Muscle of leg (tissue), 11 donors: ENCODE data around the gene PAPPA. TPM values are rescaled to one million over a fixed set of nuclear protein-coding genes. Genes with fewer than 3 reads are reported as not detected.

Experiments
- DNase-seq: peaks from one replicate; pipeline ENCODE4 v3.0.0; 2013
- H3K27ac ChIP-seq: one replicate; pipeline ENCODE4 v1.5.1; 2013; ENCODE audit warnings: mild to moderate bottlenecking, low read length, control low read depth
- H3K27me3 ChIP-seq: one replicate; pipeline ENCODE4 v1.6.1; 2013; ENCODE audit warnings: low read length; ENCODE audit not compliant: control insufficient read depth, insufficient read depth
- H3K36me3 ChIP-seq: one replicate; pipeline ENCODE4 v1.6.1; 2013; ENCODE audit warnings: low read length; ENCODE audit not compliant: control insufficient read depth, insufficient read depth
- H3K4me1 ChIP-seq: one replicate; pipeline ENCODE4 v1.6.1; 2013; ENCODE audit warnings: low read length; ENCODE audit not compliant: control insufficient read depth, insufficient read depth
- H3K4me3 ChIP-seq: one replicate; pipeline ENCODE4 v1.5.1; 2013; ENCODE audit warnings: low read length, control low read depth
- H3K9me3 ChIP-seq: replicated peaks from 2 replicates; pipeline ENCODE4 v1.6.1; 2013; ENCODE audit warnings: low read depth, low read length; ENCODE audit not compliant: control insufficient read depth
- WGBS: methylation state at CpG from one replicate; pipeline ENCODE4 v1.1.5; 2013; ENCODE audit warnings: missing lambda C conversion rate; ENCODE audit not compliant: insufficient coverage; 5-methylcytosine and 5-hydroxymethylcytosine counted together
- polyA plus RNA-seq, 8 donors: library from polyadenylated mRNA; unstranded; fragments of 120-200 nt; gene quantifications; one replicate each; pipeline versions ENCODE4 v1.2.1 to v1.2.3, GENCODE V29; 2013; ENCODE audit warnings: inconsistent platforms in 1 of 8, low replicate concordance in 1 of 8; ENCODE audit not compliant: insufficient read length in 8 of 8, insufficient read depth in 1 of 8
- total RNA-seq: library from RNA; stranded (reverse); fragments of 120-200 nt; gene quantifications from one replicate; pipeline ENCODE4 v1.2.4, GENCODE V29; 2013

Gene PAPPA
- total and polyA plus RNA-seq, 9 donors: 0.34 to 2.1 (median 0.92) TPM

DNA sequence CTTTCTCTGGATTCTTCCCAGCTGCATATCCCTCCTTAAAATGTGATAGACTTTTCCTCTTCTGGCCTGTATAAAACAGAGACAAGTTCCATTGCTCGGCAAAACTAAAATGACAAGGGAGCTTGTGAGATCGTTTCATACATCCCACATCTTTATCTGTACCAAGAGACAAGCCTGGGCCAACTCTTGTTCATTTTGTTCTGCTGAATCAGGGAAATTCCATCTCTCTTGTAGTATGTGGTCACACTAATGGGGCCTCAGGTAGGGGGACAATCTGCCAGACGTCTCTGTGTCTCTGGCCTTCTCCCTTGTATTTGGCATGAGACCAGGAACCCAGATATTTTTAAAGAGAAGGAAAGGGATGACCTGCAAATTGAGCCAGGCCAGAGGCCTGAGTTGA, 18.6 kb upstream of the PAPPA start:
- H3K36me3 ChIP-seq: no peaks in the 10 kb centered on the region
- WGBS: no CpG with 5 or more reads among the region's 3 CpGs
- no peaks in the 10 kb centered on the region for H3K4me1 ChIP-seq
- no peak overlapping the region for H3K27ac ChIP-seq
- DNase-seq: peak; percentile 36
- no peaks in the 10 kb centered on the region for H3K27me3 ChIP-seq
- H3K4me3 ChIP-seq: no peak overlapping the region
- no peaks in the 10 kb centered on the region for H3K9me3 ChIP-seq

DNA sequence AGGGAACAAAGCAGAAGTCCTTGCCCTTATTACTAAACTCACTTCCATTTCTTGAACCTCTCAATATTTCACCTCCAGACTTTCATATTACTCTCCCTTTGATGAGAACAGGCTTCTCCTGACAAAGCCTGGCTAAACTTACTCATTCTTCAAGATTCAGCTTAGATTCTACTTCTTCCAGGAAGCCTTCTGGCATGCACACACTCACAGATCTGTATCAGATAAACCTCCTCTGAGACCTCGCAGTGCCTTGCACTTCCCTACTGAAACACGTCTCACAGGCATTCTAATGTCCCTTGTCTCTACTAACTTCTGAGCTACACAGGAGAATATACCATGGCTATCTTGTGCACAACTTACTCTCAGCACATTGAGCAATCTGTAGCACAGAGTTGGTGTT, 16.6 kb upstream of the PAPPA start:
- no peaks in the 10 kb centered on the region for H3K9me3 ChIP-seq
- no peaks in the 10 kb centered on the region for H3K36me3 ChIP-seq
- no peaks in the 10 kb centered on the region for H3K27me3 ChIP-seq
- H3K27ac ChIP-seq: no peak overlapping the region
- no peaks in the 10 kb centered on the region for H3K4me1 ChIP-seq
- DNase-seq: no peak
- no peak overlapping the region for H3K4me3 ChIP-seq
- WGBS: 100% methylated on average over 1 of the region's 2 CpGs

DNA sequence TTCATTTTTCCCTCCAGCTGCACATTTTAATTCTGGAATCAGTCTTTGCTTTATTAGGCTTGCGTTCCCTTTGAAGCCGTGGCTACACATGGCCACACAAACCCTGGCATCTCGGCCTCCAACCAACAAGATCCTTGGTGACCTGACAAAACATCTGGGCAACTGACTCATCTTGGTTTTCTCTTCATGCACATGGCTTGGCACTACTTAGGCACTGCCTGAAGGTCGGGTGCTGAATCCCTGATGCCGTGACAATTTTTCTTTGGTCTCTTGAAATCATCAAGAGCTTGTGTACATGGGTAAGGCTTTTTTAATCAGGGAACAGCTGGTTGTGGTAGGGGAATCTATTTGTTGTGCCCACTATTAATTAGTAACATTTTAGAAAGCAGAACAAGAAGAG, 16.0 kb upstream of the PAPPA start:
- no peaks in the 10 kb centered on the region for H3K36me3 ChIP-seq
- H3K27me3 ChIP-seq: no peaks in the 10 kb centered on the region
- DNase-seq: no peak
- H3K4me3 ChIP-seq: no peak overlapping the region
- H3K4me1 ChIP-seq: no peaks in the 10 kb centered on the region
- H3K27ac ChIP-seq: no peak overlapping the region
- no peaks in the 10 kb centered on the region for H3K9me3 ChIP-seq
- 84% methylated on average over 4 of the region's 5 CpGs for WGBS

DNA sequence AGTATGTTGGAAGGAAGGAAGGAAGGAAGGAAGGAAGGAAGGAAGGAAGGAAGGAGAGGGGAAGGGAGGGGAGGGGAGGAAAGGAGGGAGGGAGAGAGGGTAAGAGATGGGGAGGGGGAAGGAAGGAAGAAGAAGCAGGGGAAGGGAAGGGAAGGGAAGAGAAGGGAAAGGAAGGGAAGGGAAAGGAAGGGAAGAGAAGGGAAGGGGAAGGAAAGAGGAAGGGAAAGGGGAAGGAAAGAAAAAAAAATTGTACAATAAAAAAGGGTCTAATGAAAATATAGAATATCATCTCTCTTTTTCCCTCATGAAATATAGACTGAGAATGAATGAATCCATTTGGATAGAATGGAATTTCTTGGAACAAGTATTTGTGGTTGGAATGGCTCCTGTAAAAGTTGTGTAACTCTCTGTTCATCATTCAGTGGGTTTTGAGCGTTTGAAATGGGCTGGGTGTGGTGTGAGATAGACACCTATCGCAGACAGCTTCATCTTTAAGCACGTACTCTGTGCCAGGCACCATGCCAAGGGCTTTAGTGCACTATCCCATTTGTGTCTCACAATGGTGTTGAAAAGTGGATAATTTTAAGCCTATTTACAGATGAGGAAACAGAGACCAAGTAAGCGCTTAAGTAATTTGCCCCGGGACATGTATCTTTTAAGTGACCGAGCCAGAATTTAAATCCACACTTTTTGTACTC, 11.6 kb upstream of the PAPPA start:
- 68% methylated on average over 5 of the region's 6 CpGs for WGBS
- no peaks in the 10 kb centered on the region for H3K9me3 ChIP-seq

DNA sequence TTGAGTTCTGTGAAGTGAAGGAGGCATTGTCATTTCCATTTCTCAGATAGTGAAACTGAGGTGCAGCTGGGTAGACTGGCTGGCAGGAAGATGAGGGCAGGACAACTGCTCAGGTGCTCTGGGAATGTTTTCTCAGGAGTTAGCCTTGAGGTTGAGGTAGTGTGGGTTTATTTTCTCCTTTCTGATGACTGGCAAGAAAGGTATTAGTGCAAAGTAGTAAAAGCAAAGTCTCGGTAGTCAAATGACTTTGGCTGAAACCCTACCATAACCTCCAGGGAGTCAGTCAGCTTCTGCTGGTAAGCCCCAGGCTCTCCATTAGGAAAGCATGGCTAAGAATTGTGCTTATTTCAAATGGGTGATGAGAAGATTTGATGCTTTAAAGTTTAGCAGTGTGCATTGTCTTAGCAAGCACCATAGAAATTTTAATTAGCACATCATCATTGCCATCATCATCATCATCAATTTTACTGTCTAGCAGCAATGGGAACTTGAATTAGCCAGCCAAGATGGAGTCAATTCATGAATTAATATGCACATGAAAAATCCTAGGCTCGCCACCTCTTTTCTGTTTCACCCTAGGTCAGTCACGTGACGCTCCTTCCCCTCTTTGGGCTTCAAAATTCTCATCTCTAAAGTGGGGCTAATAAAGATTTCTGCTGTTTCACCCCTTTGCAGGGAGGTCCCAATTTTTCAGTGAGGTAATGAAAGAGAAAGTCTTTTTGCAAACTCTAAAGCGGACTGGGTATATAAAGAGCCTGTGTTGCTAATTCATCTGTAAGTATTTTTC, 10.7 kb upstream of the PAPPA start:
- Histone ChIP-seq H3K9me3 (no peaks in the 10 kb centered on the region), H3K4me3 (no peak overlapping the region), H3K36me3 (no peaks in the 10 kb centered on the region), H3K27ac (no peak overlapping the region), H3K4me1 (no peaks in the 10 kb centered on the region), H3K27me3 (no peaks in the 10 kb centered on the region)
- WGBS: 62% methylated on average over 3 of the region's 5 CpGs
- no peak for DNase-seq

More for the DNA sequence above, 11.6 kb upstream of the PAPPA start:
- H3K36me3 ChIP-seq: no peaks in the 10 kb centered on the region
- H3K4me1 ChIP-seq: no peaks in the 10 kb centered on the region
- H3K4me3 ChIP-seq: no peak overlapping the region
- H3K27ac ChIP-seq: no peak overlapping the region
- H3K27me3 ChIP-seq: no peaks in the 10 kb centered on the region
- DNase-seq: no peak

DNA sequence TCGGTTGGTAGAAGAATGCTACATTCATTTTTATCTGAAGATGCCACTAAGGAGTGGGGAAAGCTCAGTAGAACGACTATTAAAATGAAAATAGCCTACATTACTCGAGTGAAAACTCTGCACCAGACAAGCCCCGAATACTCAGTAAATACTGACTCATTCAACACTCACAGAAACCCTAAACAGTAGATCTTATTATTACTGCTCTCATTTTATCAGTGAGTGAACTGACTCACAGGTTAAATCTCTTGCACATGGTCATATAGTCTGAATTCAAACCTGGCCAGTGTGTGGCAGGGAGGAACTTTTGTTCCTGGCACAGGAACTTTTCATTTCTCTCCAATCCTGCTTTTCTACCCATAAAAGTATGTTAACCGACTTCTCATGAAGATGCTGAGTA, 9.6 kb upstream of the PAPPA start:
- DNase-seq: no peak
- no peaks in the 10 kb centered on the region for H3K27me3 ChIP-seq
- no peaks in the 10 kb centered on the region for H3K9me3 ChIP-seq
- 75% methylated on average over 2 of the region's 5 CpGs for WGBS
- no peaks in the 10 kb centered on the region for H3K4me1 ChIP-seq
- H3K36me3 ChIP-seq: no peaks in the 10 kb centered on the region
- no peak overlapping the region for H3K27ac ChIP-seq
- no peak overlapping the region for H3K4me3 ChIP-seq

DNA sequence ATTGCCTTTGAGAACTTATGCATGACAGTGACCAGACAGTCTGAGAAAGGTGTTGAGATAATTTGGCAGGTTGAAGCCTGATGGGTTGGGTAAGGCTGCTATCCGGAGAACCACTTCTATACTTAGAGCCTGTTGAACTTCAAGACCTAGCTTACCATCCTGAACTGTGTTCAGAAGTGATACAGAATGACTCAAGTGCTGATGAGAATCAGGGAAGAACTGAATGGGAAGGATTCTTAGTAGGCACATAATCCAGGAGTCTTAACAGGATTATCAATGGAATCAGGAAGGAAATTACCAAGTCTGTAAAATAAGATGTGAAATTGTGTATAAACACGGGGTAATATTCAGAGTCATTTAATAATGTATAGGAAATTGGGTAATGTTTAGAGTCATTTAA, 9.0 kb upstream of the PAPPA start:
- no peak for DNase-seq
- Histone ChIP-seq H3K4me3 (no peak overlapping the region), H3K36me3 (no peaks in the 10 kb centered on the region), H3K4me1 (no peaks in the 10 kb centered on the region), H3K27ac (no peak overlapping the region), H3K27me3 (no peaks in the 10 kb centered on the region), H3K9me3 (no peaks in the 10 kb centered on the region)
- WGBS: no CpG with 5 or more reads among the region's 2 CpGs

DNA sequence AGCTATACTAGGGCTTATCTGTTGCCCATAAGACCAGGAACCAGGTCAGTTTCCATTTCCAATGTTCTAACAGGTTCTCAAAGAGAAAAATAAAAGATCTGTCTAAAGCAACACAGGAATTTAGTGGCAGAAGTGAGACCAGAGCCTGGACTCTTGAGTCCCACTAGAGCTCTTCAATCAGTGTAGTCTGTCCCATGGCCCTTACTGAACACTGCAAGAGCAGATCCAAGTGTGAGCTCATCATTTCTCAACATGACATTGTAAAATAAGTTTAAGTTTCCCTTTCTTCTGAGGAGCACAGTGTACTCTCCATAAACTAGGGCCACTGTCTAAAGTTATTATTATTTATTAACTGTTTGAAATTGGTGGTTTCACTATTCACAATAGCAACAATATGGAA, 8.6 kb upstream of the PAPPA start:
- Histone ChIP-seq H3K27ac (no peak overlapping the region), H3K27me3 (no peaks in the 10 kb centered on the region), H3K9me3 (no peaks in the 10 kb centered on the region), H3K36me3 (no peaks in the 10 kb centered on the region), H3K4me3 (no peak overlapping the region), H3K4me1 (no peaks in the 10 kb centered on the region)
- no peak for DNase-seq

DNA sequence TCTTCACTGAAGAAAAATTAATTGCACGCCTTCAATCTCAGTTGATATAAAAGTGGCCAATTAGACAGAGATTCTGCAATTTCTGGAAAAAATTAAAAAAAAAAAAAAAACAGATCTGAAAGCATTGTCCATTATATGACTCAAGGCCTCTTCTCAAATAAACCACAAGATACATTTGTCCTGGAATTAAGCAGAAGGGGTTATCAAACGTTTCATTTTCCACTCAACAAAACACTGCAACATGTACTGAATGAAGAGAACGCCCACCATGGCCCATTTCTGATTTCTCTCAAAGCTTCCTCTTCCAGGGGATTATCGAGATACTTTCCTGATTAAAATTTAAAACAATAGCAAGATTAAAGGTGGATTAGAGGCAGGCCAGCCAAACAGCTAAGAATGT, 5.8 kb upstream of the PAPPA start:
- H3K4me1 ChIP-seq: no peaks in the 10 kb centered on the region
- no peak for DNase-seq
- no peaks in the 10 kb centered on the region for H3K9me3 ChIP-seq
- H3K27me3 ChIP-seq: no peaks in the 10 kb centered on the region
- H3K27ac ChIP-seq: no peak overlapping the region
- no peaks in the 10 kb centered on the region for H3K36me3 ChIP-seq
- H3K4me3 ChIP-seq: no peak overlapping the region
- WGBS: no CpG with 5 or more reads among the region's 4 CpGs

DNA sequence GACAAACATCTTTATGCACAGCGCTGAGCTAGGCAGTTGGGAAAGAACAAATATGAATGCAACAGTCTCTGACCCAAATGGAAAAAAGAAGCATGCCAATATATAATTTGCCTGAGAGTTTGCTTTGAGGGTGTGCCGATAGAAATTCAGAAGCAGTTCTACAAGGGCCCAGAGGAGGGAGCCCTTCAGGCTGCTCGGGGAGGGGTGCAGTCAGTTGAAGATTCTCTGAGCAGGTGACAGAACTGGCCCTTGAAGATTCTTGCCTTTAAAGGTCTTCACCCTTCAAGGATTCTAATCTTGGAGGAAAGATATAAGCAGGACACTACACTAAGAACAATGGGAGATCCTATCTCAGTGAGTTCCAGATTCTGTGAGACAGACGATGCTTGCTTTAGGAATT, 3.7 kb upstream of the PAPPA start:
- Histone ChIP-seq H3K36me3 (no peaks in the 10 kb centered on the region), H3K4me3 (no peak overlapping the region), H3K27ac (no peak overlapping the region), H3K9me3 (no peaks in the 10 kb centered on the region), H3K27me3 (peaks cover 13% of the 10 kb centered on the region), H3K4me1 (peaks cover 6% of the 10 kb centered on the region)
- DNase-seq: peak; percentile 17
- no CpG with 5 or more reads among the region's 4 CpGs for whole genome bisulfite sequencing
